Subcutaneous adipose tissue (tissue), 4 donors: Measurements from ENCODE around the gene BMP15. TPM values are rescaled to one million over a fixed set of nuclear protein-coding genes. Genes with fewer than 3 reads are reported as not detected.

ENCODE experiments used
- CTCF ChIP-seq: fragments of 450-650 bp; IDR thresholded peaks from one replicate; pipeline ENCODE4 v1.5.1; 2016; ENCODE audit warnings: low read depth, mild to moderate bottlenecking, control low read depth, antibody characterized with exemption, moderate library complexity
- total RNA-seq, 4 donors: library from RNA; depleted of rRNA; stranded (reverse); fragments of >200 nt; gene quantifications; one replicate each; pipeline ENCODE4 v1.1.0, GENCODE V29; 2016

The BMP15 gene
- total RNA-seq, 4 donors from 2014 or later = not detected

- TF ChIP-seq CTCF = no peak
Observed at GRCh38 chrX:50920132-50920531, 9.6 kb downstream of the BMP15 start.

GRCh38 chrX:50927127-50927526 lies 16.6 kb downstream of the BMP15 start:
- TF ChIP-seq CTCF = no peak

- TF ChIP-seq CTCF = no peak
Observed at GRCh38 chrX:50941638-50942037, 31.1 kb downstream of the BMP15 start.

- no peak for TF ChIP-seq CTCF
Observed at GRCh38 chrX:50942471-50942870, 31.9 kb downstream of the BMP15 start.

- no peak for TF ChIP-seq CTCF
Observed at GRCh38 chrX:50952406-50952805, 41.9 kb downstream of the BMP15 start.

GRCh38 chrX:50953832-50954231 lies 43.3 kb downstream of the BMP15 start:
- no peak for TF ChIP-seq CTCF

GRCh38 chrX:50962156-50962555 lies 51.6 kb downstream of the BMP15 start:
- no peak for TF ChIP-seq CTCF
